Testis (tissue), 2 donors: Measurements from ENCODE around the gene CARS1.

Source experiments
- POLR2A ChIP-seq: fragments of 450-650 bp; IDR thresholded peaks from one replicate; pipeline ENCODE4 v1.6.1; 2017; ENCODE audit warnings: antibody characterized with exemption, mild to moderate bottlenecking, moderate library complexity
- TF ChIP-seq, protein P1 (sequence below), 3 experiments: fragments of 450-650 bp in 2 of 3; fragments of 200-600 bp in 1 of 3; sonication (generic) in 1 of 3; IDR thresholded peaks; one replicate each; pipeline ENCODE4 v1.5.1; 2016 to 2019; ENCODE audit warnings: antibody characterized with exemption in 3 of 3, mild to moderate bottlenecking in 2 of 3, moderate library complexity in 1 of 3

- TF ChIP-seq, protein P1, sequence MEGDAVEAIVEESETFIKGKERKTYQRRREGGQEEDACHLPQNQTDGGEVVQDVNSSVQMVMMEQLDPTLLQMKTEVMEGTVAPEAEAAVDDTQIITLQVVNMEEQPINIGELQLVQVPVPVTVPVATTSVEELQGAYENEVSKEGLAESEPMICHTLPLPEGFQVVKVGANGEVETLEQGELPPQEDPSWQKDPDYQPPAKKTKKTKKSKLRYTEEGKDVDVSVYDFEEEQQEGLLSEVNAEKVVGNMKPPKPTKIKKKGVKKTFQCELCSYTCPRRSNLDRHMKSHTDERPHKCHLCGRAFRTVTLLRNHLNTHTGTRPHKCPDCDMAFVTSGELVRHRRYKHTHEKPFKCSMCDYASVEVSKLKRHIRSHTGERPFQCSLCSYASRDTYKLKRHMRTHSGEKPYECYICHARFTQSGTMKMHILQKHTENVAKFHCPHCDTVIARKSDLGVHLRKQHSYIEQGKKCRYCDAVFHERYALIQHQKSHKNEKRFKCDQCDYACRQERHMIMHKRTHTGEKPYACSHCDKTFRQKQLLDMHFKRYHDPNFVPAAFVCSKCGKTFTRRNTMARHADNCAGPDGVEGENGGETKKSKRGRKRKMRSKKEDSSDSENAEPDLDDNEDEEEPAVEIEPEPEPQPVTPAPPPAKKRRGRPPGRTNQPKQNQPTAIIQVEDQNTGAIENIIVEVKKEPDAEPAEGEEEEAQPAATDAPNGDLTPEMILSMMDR (IDR thresholded peaks at IDR 0.05), result no peak
- TF ChIP-seq POLR2A, result no peak
Observed at GRCh38 chr11:2955906-2956476, 101.2 kb downstream of the CARS1 start.
